Stimulated activated CD8-positive, alpha-beta memory T cell treated with anti-CD3 and anti-CD28 coated beads, Interleukin-15, amount 100 ng/mL, for 48 hours (primary cell): Measurements from ENCODE around the gene ZC4H2.
A peak's percentile ranks its signal among the peaks of the same experiment; 100 is the strongest.
"Not testable (repeated sequence)": the region's sequence is repeated elsewhere in the genome, so short reads cannot be mapped to it uniquely, and the experiment has no call there.

Source experiments
- DNase-seq, 2 donors: peaks; one replicate each; pipeline ENCODE4 v3.0.0-alpha.2; 2020; ENCODE audit warnings: low read depth in 2 of 2

The ZC4H2 gene, protein sequence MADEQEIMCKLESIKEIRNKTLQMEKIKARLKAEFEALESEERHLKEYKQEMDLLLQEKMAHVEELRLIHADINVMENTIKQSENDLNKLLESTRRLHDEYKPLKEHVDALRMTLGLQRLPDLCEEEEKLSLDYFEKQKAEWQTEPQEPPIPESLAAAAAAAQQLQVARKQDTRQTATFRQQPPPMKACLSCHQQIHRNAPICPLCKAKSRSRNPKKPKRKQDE

DNA sequence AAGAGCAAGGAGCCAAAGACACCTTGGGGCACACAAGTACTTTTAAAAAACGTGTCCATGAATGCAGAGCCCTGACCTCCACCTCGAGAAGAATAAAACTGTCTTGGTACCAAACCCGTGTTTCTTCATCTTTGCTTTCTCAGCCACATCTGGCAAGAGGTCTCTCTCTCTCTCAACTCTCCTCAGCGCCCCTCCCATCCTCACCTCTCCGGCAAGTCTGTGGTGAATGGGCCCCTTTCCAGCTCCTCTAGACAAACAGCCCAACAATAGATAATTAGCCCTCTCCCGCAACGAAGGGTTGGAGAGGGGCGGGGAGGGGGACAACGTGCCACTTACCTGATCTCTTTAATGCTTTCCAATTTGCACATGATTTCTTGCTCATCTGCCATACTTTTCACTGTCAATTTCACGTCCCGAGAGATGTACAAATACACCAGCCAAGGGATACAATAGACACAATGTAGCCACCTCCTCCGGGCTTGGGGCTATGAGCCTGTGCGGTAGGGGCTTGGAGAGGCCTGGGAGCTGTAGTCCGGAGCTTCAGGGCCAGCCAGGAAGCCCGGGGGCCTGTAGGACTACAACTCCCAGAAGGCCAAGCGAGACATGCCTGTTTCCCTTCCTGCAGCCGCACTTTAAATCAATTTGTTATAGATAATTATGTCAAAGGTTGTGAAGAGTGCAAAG lies at the start of gene ZC4H2:
Gene ZC4H2, minus strand, starts transcription at position 462 of the 684 bp plus-strand sequence. Its CDS starts 73 bp downstream, at position 389.
- peak; percentile 37 to 42 for DNase-seq

DNA sequence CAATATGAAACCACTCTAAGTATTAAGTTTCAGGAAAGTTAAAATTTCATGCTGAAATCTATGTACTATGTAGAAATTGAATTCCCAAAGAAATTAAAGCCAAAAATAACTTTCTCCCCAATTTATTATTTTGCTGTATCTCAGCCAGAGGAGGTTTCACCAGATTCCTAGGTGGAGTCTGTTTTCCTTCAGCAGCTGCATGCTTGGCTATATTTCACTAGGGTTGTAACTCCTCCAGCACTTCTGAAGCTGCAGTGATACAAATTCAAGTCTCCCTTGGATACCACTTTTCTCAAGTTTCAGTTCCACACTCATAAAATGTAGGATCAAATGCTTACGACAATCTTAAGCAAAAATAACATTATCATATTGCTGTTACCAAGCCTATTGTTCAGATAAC lies 41.2 kb upstream of the ZC4H2 start:
- DNase-seq, result no peak

DNA sequence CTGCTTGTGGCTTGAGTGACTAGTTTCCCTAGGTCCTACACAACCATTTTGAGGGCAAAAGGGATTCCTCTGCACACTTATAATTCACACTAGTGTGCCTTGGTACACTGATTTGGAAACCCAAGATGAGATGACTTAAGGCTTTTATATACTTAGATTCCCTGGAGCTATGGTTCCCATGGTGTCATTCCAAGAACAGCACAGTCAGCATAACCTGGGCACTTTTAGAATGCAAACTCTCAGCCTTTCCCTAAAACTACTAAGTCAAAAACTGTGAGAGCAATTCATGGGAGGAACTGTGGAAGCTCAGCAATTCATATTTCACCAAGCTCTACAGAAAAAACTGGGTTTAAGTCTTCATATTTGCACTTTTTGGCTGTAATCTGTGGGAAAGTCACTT lies 38.0 kb upstream of the ZC4H2 start:
- no peak for DNase-seq

DNA sequence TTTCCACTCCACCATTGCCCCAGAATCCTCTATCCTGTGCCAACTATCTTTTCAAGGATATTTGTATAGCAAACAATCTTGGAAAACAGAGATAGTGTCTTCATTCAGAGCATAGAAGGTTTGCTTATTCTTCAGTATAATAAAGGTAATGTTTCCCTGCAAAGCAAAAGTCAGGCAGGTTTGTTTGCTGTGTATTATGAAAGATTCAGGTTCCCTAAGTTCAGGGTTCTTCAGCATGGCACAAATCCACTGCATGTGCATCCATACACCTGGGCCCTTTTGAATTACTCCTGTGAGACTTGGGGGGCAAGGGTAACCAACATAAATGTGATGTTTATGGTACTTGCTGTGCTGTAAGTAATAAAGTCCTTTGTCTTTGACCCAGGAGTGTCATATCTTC lies 33.2 kb upstream of the ZC4H2 start:
- DNase-seq, result no peak

DNA sequence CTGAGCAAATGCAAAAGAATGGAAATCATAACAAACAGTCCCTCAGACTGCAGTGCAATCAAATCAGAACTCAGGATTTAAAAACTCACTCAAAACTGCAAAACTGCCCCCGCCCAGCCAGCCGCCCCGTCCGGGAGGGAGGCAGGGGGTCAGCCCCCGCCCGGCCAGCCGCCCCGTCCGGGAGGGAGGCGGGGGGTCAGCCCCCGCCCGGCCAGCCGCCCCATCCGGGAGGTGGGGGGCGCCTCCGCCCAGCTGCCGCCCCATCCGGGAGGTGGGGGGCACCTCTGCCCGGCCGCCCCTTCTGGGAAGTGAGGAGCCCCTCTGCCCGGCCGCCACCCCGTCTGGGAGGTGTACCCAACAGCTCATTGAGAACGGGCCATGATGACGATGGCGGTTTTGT lies 26.0 kb upstream of the ZC4H2 start:
- DNase-seq, result not testable (repeated sequence)

DNA sequence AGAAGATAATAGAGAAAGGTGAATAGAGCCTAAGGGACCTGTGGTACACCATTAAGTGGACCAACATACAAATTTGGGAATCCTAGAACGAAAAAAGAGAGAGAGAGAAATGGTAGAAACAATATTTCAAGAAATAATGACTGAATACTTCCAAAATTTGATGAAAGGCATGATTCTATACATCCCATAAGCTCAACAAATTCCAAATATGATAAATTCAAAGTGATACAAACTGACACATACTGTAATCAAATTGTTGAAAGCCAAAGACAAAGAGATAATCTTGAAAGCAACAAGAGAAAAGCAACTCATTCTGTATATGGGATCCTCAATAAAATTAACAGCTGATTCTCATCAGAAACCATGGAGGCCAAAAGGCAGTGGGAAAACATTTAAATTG lies 20.6 kb upstream of the ZC4H2 start:
- no peak for DNase-seq

DNA sequence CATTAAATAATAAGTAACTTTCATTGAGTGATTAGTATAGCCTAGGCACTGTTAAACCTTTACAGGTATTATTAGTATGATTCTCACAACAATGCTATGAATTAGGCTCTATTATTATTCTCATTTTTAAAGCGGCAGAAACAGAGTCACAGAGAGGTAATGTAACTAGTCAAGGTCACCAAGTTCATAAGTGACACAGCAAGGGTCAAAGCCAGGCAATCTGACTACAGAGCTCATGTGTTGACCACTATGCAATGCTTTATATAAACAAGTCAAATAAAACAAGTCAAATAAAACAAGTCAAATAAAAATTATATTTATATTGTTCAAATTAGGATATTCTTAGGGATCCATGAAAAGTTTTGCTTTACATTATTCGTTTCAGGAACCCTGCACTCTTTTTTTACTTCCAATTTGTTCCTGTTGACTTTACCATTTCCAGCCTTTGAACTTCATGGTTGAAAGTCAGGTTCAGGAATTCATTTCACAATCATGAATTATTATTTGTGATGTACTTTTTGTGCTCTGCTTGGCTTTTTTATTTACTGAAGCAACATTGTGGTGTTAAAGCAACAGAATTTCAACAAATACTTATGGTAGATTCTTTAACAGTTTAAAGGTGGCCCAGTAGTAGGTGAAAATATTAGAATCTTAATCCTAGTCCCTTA lies 18.0 kb upstream of the ZC4H2 start:
- no peak for DNase-seq

DNA sequence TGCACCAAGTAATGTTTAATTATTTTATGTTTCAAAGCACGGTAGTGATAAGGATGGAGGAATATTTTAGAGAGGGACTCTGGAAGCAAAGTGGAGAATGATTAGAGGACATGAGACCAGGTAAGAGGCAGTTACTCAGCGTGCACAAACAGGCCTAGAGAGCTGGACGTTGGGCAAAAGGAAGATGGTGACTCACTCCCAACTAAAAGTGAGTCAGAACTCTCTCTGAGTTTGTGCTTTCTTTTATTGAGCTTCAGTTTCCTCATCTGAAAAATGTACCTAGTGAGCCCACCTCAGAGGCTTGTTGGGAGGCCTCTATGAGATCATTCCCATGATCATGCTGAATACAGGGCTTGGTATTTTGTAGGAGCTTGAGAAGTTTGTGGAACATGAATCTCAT lies 1.6 kb upstream of the ZC4H2 start:
- DNase-seq, result no peak

DNA sequence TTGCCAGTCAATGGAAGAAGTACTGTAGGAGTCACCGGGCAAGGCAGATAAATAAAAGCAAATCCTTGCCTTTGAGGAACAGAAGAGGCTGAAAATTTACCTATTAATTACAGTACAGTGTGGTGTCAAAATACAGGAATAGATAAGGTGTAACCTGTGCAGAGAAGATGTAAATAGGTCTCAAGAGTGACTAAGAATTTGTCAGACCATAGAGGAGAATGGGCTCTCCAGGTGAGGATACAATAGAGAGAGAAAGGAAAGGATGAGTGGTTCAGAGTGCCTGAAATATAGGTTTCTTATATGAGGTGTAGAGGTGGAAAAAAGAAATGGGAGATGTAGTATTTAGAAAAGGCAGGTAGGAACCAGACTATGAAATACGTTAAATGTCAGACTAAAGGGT lies 801 bp upstream of the ZC4H2 start:
- DNase-seq, result no peak

DNA sequence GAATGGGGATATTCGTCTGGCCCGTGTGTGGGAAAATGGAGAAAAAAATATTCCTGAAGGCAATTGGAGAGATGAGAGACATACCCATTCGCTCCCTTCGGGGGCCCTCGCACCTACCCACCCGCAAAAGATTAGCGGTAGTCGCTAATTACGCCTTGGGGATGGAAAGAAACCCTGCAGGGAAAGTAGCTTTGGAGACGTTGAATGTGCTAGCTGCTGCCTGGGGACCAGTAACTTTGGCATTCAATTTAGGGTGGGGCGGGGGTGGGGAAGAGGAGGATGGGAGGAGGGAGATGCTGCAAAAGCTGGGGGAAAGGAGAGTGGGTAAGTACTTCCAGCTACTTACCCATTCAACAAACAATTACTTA lies 407 bp upstream of the ZC4H2 start:
- DNase-seq, result no peak

DNA sequence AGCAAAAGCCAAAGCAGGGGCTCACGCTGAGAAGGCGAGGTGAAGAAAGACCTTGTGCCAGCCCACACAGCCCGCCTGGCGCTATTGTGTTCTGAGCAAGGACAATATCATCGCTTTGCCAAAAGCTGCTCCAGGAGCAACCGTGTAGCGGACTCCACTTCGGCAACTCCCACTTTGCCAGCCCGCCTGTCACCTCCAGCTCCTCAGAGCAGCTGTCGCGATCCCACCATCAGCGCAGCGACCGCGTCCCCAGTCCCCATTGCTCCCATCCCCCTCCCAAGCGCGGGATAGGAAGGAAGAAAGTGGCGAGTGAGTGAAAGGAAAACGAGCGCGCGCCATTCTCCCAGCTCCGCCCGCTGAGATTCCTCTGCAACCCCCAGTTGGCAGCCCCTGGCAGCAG lies 759 bp downstream of the ZC4H2 start:
- no peak for DNase-seq

DNA sequence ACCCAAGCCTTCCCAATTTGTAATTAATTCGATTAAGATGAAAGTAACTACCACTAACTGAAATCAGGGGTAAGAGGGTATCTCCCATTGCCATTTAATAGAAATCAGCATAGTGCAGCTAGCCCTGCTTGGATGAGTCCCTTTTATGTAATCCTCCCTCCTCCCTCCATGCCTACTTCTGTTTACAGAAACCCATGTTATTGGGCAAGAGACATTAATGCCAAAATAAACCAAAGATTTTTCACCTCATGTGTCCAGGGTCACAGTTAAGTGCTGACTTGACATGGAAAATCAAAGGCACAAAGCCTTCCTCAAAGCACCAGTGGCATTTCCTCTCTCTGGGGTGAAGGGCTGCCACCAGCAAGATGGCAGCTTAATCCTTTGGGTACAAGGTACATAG lies 50.8 kb downstream of the ZC4H2 start:
- DNase-seq, result no peak

DNA sequence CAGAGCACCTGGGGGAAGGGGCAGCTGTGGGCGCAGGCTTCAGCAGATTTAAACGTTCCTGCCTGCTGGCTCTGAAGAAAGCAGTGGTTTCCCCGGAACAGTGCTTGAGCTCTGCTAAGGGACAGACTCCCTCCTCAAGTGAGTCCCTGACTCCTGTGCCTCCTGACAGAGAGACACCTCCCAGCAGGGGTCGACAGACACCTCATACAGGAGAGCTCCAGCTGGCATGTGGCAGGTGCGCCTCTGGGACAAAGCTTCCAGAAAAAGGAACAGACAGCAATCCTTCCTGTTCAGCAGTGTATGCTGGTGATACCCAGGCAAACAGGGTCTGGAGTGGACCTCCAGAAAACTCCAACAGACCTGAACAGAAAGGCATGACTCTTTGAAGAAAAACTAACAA lies 68.1 kb downstream of the ZC4H2 start:
- no peak for DNase-seq

DNA sequence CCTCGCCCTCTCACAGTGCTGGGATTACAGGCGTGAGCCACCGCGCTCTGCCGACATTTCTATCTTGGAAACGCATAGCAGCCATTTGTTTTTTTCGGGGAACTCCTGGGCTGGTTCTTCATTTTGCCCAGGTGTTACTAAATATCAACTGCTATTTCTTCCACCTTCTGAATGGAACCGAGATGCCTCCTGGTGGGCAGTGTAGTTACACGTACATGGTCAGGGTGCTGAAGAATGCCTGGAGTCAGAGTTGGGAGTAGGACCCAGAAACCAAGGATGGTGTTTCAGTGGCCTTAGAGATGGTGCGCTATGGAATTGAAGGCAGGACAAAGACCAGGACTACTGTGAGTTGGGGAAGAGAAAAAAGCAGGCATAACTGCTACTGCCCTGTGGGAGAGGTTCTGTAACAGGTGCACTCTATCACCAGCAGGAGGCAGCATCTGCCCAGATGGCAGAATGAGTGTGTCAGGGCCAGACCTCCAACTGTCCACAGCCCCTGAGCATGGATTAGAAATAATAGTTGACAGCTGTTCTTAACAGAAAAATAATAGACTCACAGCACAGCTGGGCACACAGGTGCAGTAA lies 81.7 kb downstream of the ZC4H2 start:
- peak; percentile 3 to 13 for DNase-seq

DNA sequence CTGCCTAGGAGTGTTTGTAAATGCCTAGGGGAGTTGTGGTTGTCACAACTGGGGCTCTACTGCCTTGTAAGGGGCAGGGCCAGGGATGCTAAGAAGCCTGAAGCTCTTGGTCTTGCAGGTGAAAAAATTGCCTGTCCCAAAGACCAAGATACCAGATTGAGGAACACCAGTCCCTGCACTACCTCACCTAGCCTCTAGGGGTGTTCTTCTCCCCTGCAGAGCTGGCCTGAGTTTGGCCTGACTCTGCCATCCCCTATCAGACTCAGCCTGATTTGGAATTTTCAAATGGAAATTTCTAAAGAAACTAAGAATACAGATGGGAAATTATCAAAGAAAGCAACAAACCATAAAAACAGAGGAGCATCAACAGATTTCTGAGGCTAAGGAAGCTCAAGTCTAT lies 90.4 kb downstream of the ZC4H2 start:
- no peak for DNase-seq

DNA sequence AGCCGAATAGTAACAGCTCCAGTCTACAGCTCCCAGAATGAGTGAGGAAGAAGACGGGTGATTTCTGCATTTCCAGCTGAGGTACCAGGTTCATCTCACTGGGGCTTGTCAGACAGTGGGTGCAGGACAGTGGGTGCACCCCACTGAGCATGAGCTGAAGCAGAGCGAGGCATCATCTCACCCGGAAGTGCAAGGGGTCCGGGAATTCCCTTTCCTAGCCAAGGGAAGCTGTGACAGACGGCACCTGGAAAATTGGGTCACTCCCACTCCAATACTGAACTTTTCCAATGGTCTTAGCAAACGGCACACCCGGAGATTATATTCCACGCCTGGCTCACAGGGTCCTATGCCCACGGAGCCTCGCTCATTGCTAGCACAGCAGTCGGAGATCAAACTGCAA lies 97.5 kb downstream of the ZC4H2 start:
- DNase-seq, result not testable (repeated sequence)

DNA sequence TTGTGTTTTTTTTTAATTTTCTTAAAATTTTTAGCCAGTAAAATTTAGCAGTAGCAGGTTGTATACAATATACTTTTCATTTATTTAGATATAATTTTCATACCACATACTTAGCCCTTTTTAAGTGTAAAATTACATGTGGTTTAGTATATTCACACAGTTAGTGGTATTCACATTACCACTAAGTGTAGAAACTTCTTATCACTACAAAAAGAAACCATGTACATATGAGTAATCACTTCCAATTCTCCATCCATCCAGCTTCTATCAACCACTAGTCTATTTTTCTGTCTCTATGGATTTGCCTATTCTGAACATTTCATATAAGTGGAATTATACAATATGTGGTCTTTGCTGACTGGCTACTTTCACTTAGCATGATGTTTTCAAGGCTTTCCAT lies 109.0 kb downstream of the ZC4H2 start:
- DNase-seq, result no peak
